ENCODE data around the gene ELMOD3.
"Not testable (repeated sequence)": the region's sequence is repeated elsewhere in the genome, so short reads cannot be mapped to it uniquely, and the experiment has no call there.

ELMOD3 gene

DNA sequence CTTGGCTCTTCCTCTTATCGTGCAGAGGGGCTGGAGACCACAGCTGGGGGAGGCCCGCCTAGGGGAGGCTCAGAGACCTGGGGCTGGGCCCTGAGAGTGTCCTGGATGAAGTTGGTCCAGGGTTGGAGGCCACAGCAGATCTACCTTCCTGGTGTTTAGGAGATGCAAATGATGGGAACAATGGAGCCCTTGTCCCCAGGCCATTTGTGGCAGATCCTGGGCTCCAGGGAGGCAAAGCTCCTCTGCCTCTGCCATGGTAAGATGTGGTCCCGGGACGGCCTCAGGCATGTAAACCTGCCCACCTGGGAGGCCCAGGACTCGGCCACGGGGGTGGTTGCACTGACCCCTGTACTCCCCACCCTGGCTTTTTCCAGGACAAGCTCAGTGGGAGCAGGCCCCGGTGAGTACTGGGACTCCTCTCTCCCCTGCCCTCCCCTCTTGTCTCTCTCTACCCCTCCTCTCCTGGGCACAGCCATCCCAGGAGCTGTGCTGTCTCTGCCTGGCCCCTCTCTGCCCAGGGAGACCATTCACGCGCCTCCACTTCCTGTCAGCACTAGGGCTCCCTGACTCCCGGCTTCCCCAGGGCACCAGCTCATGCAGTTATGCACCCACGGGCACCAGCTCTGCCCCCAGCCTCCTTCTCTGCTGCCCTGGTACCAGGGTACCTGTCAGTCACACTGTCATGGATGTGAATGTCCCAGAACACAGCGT is 74.8 kb downstream of the ELMOD3 start:
- no peak for DNase-seq

DNA sequence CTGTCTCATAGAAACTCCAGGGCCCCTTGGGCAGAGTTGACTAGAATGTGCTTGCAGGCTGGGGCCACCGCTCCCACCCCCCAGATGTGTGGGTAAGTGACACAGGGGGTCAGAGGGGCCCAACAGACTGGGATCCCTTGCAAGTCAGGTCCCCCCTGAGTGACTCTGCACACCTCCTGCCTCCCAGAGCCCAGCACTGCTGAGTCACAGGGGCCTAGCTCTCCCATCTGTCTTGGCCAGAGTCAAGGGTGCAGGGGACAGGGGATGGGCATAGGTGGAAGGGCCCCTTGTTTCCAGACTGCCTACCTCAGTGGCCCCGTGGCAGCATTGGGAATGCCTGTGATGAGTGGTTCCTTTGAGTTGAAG is 75.3 kb downstream of the ELMOD3 start:
- no peak for DNase-seq

DNA sequence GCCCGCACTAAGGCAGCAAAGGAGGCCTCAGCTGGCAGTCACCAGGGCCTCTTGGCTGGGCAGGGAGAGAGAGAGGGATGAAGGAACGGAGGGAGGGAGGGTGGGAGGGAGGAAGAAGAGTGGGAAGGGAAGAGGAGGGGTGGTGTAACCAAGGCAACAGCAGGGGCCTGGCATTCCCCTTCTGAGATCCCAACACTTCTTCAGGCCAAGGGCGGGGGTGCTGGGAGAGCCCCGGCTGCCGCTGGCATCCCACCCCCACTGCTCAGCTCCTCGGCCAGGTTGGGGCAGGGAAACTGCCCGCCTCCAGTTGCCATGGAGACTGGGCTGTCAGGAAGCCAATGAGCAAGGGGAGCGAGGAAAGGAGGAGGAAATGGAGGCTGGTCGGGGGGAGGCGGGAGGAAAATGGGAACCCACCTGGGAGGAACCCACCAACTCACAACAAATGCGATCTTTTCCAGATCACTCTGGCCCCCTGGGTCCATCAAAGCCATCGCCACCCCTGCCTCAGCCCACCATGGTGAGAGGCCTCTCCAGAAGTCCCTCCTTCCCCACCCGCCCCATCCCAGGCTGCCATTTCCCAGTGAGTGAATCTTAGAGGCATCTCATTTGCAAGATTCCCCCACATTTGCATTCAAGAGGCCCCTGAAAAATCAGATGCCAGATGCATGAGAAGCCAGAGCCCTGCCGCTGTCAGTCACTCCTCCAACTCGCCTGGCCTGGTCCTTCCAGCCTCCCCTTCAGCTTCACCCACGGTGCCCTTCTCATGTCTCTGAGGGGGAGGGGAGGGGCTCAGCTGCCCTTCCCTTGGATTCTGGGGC is 76.4 kb downstream of the ELMOD3 start:
- no peak for DNase-seq

DNA sequence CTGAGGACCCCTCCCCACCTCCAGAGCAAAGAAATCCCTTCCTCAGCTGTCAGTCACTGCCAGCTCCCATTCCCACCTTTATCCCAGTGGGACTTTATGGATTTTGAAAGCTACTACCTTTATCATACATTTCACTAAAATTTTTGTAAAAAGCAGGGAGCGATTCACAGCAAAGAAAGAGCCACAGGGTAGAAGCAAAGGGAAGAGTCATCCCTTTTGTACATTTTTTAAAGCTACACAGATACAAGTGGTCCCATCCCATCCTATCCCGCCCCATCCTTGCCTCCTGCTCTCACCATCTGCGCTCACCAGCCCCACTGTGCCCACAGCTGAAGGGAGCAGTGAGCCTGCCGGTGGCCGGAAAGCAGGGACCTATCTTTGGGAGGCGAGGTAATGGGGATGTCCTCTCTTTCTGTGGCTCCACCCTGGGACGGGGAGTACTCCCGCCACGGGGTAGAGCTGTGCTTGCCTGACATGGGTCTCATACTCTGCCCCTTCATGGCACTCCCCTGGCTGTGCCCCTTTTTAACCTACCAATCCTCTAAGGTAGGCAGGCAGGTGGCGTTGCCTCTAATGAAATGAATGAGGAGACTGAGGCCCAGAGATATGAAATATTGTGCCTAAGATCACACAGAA is 77.1 kb downstream of the ELMOD3 start:
- DNase-seq, result no peak

- no peak for DNase-seq
Observed at GRCh38 chr2:85433511-85434089, 79.0 kb downstream of the ELMOD3 start.

GRCh38 chr2:85434696-85435095 is 80.1 kb downstream of the ELMOD3 start:
- peak in 1 of 2 donors; percentile 32 for DNase-seq

- no peak for DNase-seq
Observed at GRCh38 chr2:85435220-85435958, 80.8 kb downstream of the ELMOD3 start.

- no peak for DNase-seq
Observed at GRCh38 chr2:85435981-85436835, 81.6 kb downstream of the ELMOD3 start.

DNA sequence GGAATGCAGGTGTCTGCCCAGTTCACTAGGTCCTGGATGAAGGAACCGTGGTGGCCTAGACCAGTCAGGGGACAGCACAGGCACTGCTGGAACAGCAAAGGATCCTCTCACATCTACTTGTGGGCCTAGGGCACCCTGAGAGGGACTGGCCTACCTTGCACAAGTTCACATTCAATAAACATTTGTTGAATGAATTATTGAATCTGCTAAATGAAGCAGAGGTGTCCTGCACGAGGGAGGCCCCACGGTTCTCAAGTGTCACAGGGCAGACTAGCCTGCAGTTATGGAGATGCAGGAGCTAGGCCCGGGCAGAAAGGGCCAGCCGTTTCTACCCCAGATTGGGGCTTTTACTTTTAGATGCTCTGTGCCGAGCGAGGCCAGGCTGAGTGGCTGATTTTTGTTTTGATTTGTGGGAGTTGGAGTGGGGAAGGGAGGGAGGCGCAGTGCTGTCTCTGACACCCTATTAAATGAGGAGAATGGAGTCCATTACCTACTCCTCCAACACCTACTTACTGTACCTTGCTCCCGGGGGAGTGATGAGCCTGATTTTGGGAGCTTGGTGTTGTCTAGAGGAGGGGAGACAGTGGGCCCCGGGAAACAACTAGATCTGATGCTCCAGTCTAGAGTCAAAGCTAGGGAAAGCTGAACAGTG is 82.4 kb downstream of the ELMOD3 start:
- DNase-seq, result no peak

DNA sequence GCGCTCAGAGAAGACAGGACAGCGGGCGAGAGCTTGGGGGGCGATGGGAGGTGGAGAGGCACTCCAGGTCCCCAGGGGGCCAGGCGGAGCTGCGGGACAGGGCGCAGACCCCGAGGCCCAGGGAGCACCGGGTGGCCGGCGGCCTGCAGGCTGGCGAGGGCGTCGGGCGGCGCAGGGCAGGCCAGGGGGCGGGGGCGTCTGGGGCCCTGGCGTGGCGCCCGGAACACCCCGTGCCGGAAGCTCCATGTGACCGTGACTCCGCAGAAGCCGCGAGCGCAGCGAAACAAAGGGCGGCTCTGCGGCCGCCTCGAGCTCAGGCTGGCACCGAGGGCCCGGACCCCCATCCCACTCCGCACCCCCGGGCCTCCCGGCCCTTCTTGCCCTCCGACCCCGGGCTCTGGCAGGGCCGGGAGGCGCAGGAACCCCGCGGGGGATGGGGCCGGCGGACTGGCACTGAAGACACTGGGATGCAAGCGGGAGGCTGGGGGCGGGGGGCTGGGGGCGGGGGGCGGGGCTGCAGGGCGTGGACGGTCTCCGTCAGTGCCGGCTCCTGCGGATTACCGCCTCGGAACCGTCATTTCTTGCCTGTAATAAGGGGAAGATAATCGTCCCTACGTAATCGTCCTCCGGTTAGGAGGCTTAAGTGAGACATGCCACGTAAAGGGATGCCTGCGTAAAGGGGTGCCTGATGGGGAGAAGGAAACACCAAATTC is 83.1 kb downstream of the ELMOD3 start:
- peak; percentile 75 to 84 for DNase-seq

GRCh38 chr2:85438201-85439024 is 83.8 kb downstream of the ELMOD3 start:
- DNase-seq, result no peak

DNA sequence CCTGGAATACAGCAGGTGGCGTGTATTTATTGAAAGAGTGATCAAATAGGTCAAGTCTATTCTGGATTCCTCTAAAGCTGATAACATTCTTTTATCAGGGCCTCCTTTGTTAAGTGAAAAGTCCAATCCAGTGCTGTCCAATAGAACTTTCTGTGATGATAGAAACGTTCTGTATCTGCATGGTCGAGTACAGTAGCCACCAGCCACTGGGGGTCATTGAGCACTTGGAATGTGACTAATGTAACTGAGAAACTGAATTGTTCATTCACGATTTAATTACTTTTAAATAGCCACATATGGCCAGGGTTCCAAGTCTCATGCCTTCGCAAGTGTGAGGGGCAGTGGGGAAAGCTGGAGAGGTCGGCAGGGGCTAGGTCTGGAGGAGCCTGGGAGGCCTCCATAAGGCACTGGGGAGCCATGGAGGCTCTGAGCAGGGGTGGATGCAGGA is 84.5 kb downstream of the ELMOD3 start:
- DNase-seq, result no peak

DNA sequence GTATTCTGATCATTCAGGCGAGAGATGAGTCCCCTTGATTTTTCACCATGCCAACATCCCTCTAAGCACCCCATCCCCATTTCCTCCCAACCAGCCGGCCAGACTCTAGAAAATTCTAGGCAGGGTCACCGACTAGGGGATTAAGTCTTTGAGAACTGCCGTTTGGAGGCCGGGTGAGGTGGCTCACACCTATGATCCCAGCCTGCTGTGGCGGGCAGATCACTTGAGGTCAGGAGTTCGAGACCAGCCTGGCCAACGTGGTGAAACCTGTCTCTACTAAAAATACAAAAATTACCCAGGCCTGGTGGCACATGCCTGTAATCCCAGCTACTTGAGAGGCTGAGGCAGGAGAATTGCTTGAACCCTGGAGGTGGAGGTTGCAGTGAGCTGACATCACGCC is 85.0 kb downstream of the ELMOD3 start:
- DNase-seq, result not testable (repeated sequence)

GRCh38 chr2:85439986-85440385 is 85.4 kb downstream of the ELMOD3 start:
- no peak for DNase-seq

DNA sequence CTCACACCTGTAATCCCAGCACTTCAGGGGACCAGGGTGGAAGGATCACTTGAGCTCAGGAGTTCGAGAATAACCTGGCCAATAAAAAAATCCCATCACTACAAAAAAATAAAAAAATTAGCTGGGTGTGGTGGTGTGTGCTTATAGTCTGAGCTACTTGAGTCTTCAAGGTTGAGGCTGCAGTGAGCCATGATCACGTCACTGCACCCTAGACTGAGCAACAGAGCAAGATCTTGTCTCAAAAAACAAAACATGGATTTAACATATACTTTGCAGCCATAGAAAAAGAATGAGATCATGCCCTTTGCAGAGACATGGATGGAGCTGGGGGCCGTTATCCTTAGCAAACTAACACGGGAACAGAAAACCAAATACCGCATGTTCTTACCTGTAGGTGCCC is 86.2 kb downstream of the ELMOD3 start:
- DNase-seq, result no peak
